Naive thymus-derived CD4-positive, alpha-beta T cell (primary cell): Measurements from ENCODE around the gene SLC8A3. TPM values are rescaled to one million over a fixed set of nuclear protein-coding genes. Genes with fewer than 3 reads are reported as not detected.

Experiments
- ATAC-seq: fragments of 150-1000 bp; cut with Tn5 transposase; 2 replicates; pipeline ENCODE4 v1.10.0; 2021; ENCODE audit warnings: mild to moderate bottlenecking, moderate library complexity
- CTCF ChIA-PET: fragments of 350-600 bp; sonication (Branson Sonifier 250); formaldehyde crosslinking; loops from one replicate; lab custom pipeline; 2021; ENCODE audit warnings: antibody characterized with exemption; lab: Charles Lee
- POLR2A ChIA-PET: fragments of 350-600 bp; sonication (Branson Sonifier 250); formaldehyde crosslinking; loops from one replicate; lab custom pipeline; 2021; ENCODE audit warnings: antibody characterized with exemption, inconsistent platforms; lab: Charles Lee
- DNase-seq, 9 donors: peaks; one replicate each; pipeline versions ENCODE4 v3.0.0 to v3.0.0-alpha.2; 2020 to 2022; ENCODE audit warnings: mixed read lengths in 1 of 9
- H3K27ac ChIP-seq: one replicate; pipeline ENCODE4 v1.7.0; 2013; ENCODE audit warnings: mild to moderate bottlenecking, low read depth, low read length, moderate library complexity
- H3K27me3 ChIP-seq, 2 donors: one replicate each; pipeline ENCODE4 v1.7.0; 2013; ENCODE audit warnings: low read length in 2 of 2, mild to moderate bottlenecking in 2 of 2, moderate library complexity in 2 of 2; ENCODE audit not compliant: control insufficient read depth in 2 of 2, insufficient read depth in 2 of 2
- H3K36me3 ChIP-seq, 3 experiments: 1 replicate in 2 of 3; 2 replicates in 1 of 3; pipeline ENCODE4 v1.7.0; 2013; ENCODE audit warnings: low read length in 3 of 3, mild to moderate bottlenecking in 3 of 3, moderate library complexity in 1 of 3; ENCODE audit not compliant: insufficient read depth in 3 of 3, control insufficient read depth in 2 of 3
- H3K4me1 ChIP-seq, 2 donors: one replicate each; pipeline ENCODE4 v1.7.0; 2013; ENCODE audit warnings: low read length in 2 of 2, mild to moderate bottlenecking in 2 of 2, moderate library complexity in 1 of 2; ENCODE audit not compliant: control insufficient read depth in 2 of 2, insufficient read depth in 2 of 2
- H3K4me3 ChIP-seq: 2 replicates; pipeline ENCODE4 v1.7.0; 2013; ENCODE audit warnings: mild to moderate bottlenecking, low read length
- H3K9me3 ChIP-seq, 3 experiments: 1 replicate in 2 of 3; 2 replicates in 1 of 3; pipeline ENCODE4 v1.7.0; 2013; ENCODE audit warnings: low read length in 3 of 3; ENCODE audit not compliant: control insufficient read depth in 2 of 3
- H3K27ac Mint-ChIP-seq, 9 donors: one replicate each; pipeline ENCODE4 v1.8.0; 2020 to 2022; ENCODE audit warnings: mixed read lengths in 9 of 9, mild to moderate bottlenecking in 8 of 9, moderate library complexity in 5 of 9, inconsistent platforms in 2 of 9
- H3K27me3 Mint-ChIP-seq, 5 donors: one replicate each; pipeline ENCODE4 v1.8.0; 2021 to 2022; ENCODE audit warnings: mixed read lengths in 5 of 5, mild to moderate bottlenecking in 1 of 5
- H3K36me3 Mint-ChIP-seq, 5 donors: one replicate each; pipeline ENCODE4 v1.8.0; 2020 to 2022; ENCODE audit warnings: mixed read lengths in 5 of 5, mild to moderate bottlenecking in 3 of 5, inconsistent platforms in 1 of 5
- H3K4me1 Mint-ChIP-seq, 7 donors: one replicate each; pipeline ENCODE4 v1.8.0; 2020 to 2022; ENCODE audit warnings: mixed read lengths in 7 of 7, mild to moderate bottlenecking in 3 of 7, inconsistent platforms in 1 of 7
- H3K4me3 Mint-ChIP-seq, 10 donors: one replicate each; pipeline ENCODE4 v1.8.0; 2020 to 2022; ENCODE audit warnings: mild to moderate bottlenecking in 10 of 10, mixed read lengths in 10 of 10, moderate library complexity in 6 of 10, inconsistent platforms in 2 of 10
- H3K9me3 Mint-ChIP-seq, 11 donors: one replicate each; pipeline ENCODE4 v1.8.0; 2020 to 2022; ENCODE audit warnings: mixed read lengths in 11 of 11, mild to moderate bottlenecking in 4 of 11, inconsistent platforms in 1 of 11, moderate library complexity in 1 of 11
- intact Hi-C, 2 donors: fragments of 100-400 bp; cut with micrococcal nuclease; formaldehyde crosslinking; loops; one replicate each; pipeline ENCODE4 v1.15.1; 2023
- polyA plus RNA-seq, 2 donors: library from polyadenylated mRNA; unstranded; fragments of 300-500 nt; fragmentation: Illumina TruSeq; gene quantifications; one replicate each; pipeline ENCODE4 v1.2.3, GENCODE V29; 2021
- total RNA-seq, 6 experiments: library from RNA in 5 of 6; stranded (reverse) in 5 of 6; gene quantifications; 1 replicate in 5 of 6; 2 replicates in 1 of 6; pipeline ENCODE4 v1.2.3 and lab custom pipeline; 2021 to 2026

Gene SLC8A3
- total and polyA plus RNA-seq, 7 experiments from 2014 or later: 0.13 to 0.47 (median 0.31) TPM; not detected in 4

GRCh38 chr14:70133461-70133860, 55.3 kb downstream of the SLC8A3 start:
- no peaks in the 10 kb centered on the region for H3K4me1 ChIP-seq
- H3K4me3 ChIP-seq: no peak overlapping the region
- intact Hi-C loops: no loop called here
- H3K27ac ChIP-seq: no peak overlapping the region
- no peaks in the 10 kb centered on the region for H3K36me3 ChIP-seq
- Mint-ChIP-seq H3K27ac (no peak overlapping the region), H3K36me3 (no peaks in the 10 kb centered on the region), H3K4me3 (no peak overlapping the region), H3K4me1 (no peaks in the 10 kb centered on the region), H3K27me3 (peaks cover 26 to 49% (median 31%) of the 10 kb centered on the region in 5 donors), H3K9me3 (peaks cover 0 to 1% (median 0%) of the 10 kb centered on the region in 11 donors)
- ATAC-seq (no peak), DNase-seq (no peak)
- POLR2A ChIA-PET: no interaction called here
- no peaks in the 10 kb centered on the region for H3K9me3 ChIP-seq
- H3K27me3 ChIP-seq: no peaks in the 10 kb centered on the region
- CTCF ChIA-PET: no interaction called here

- intact Hi-C loops: no loop called here
- Histone ChIP-seq H3K27me3 (no peaks in the 10 kb centered on the region), H3K9me3 (no peaks in the 10 kb centered on the region), H3K4me1 (no peaks in the 10 kb centered on the region), H3K27ac (no peak overlapping the region), H3K4me3 (no peak overlapping the region), H3K36me3 (no peaks in the 10 kb centered on the region)
- Mint-ChIP-seq H3K4me1 (no peaks in the 10 kb centered on the region), H3K36me3 (no peaks in the 10 kb centered on the region), H3K27ac (no peak overlapping the region), H3K9me3 (peaks cover 0 to 5% (median 0%) of the 10 kb centered on the region in 11 donors), H3K4me3 (no peak overlapping the region), H3K27me3 (peaks cover 24 to 57% (median 32%) of the 10 kb centered on the region in 5 donors)
- DNase-seq: no peak
- ATAC-seq: no peak
- ChIA-PET POLR2A (no interaction called here), CTCF (no interaction called here)
Measured at GRCh38 chr14:70130482-70130881, 58.3 kb downstream of the SLC8A3 start.

- Mint-ChIP-seq H3K36me3 (no peaks in the 10 kb centered on the region), H3K27me3 (peaks cover 16 to 47% (median 32%) of the 10 kb centered on the region in 5 donors), H3K4me1 (no peaks in the 10 kb centered on the region), H3K4me3 (no peak overlapping the region), H3K9me3 (peaks cover 0 to 5% (median 0%) of the 10 kb centered on the region in 11 donors), H3K27ac (no peak overlapping the region)
- ATAC-seq: no peak
- no peaks in the 10 kb centered on the region for H3K36me3 ChIP-seq
- H3K27me3 ChIP-seq: no peaks in the 10 kb centered on the region
- no peaks in the 10 kb centered on the region for H3K4me1 ChIP-seq
- no peak overlapping the region for H3K27ac ChIP-seq
- H3K9me3 ChIP-seq: no peaks in the 10 kb centered on the region
- no peak overlapping the region for H3K4me3 ChIP-seq
- DNase-seq: no peak
- POLR2A ChIA-PET: no interaction called here
- CTCF ChIA-PET: no interaction called here
- intact Hi-C loops: no loop called here
Measured at GRCh38 chr14:70127186-70127585, 61.6 kb downstream of the SLC8A3 start.

- no peaks in the 10 kb centered on the region for H3K36me3 ChIP-seq
- no peaks in the 10 kb centered on the region for H3K36me3 Mint-ChIP-seq
- no peak overlapping the region for H3K27ac ChIP-seq
- no peak overlapping the region for H3K4me3 ChIP-seq
- no peaks in the 10 kb centered on the region for H3K4me1 Mint-ChIP-seq
- H3K27me3 ChIP-seq: no peaks in the 10 kb centered on the region
- no peaks in the 10 kb centered on the region for H3K9me3 ChIP-seq
- H3K27me3 Mint-ChIP-seq: peaks cover 5 to 27% (median 11%) of the 10 kb centered on the region in 5 donors
- no peak overlapping the region for H3K27ac Mint-ChIP-seq
- ATAC-seq: no peak
- ChIA-PET CTCF (no interaction called here), POLR2A (no interaction called here)
- no peaks in the 10 kb centered on the region for H3K4me1 ChIP-seq
- no peak for DNase-seq
- H3K4me3 Mint-ChIP-seq: no peak overlapping the region
- intact Hi-C loops: no loop called here
- H3K9me3 Mint-ChIP-seq: peaks cover 0 to 5% (median 0%) of the 10 kb centered on the region in 11 donors
Measured at GRCh38 chr14:70123796-70124195, 65.0 kb downstream of the SLC8A3 start.

GRCh38 chr14:70121521-70121920, 67.2 kb downstream of the SLC8A3 start:
- Histone ChIP-seq H3K4me3 (no peak overlapping the region), H3K9me3 (no peaks in the 10 kb centered on the region), H3K27ac (no peak overlapping the region), H3K4me1 (no peaks in the 10 kb centered on the region), H3K36me3 (no peaks in the 10 kb centered on the region), H3K27me3 (no peaks in the 10 kb centered on the region)
- intact Hi-C loops: no loop called here
- Mint-ChIP-seq H3K27me3 (peaks cover 12 to 23% (median 23%) of the 10 kb centered on the region in 5 donors), H3K9me3 (no peaks in the 10 kb centered on the region), H3K4me1 (no peaks in the 10 kb centered on the region), H3K36me3 (no peaks in the 10 kb centered on the region), H3K4me3 (no peak overlapping the region), H3K27ac (no peak overlapping the region)
- CTCF ChIA-PET: interaction anchor here (0.6 kb wide), 1 partner anchor 366 kb away, joined by 3 read pairs; no protein-coding TSS in a partner anchor
- POLR2A ChIA-PET: no interaction called here
- ATAC-seq (no peak), DNase-seq (no peak)

GRCh38 chr14:70118064-70118463, 70.7 kb downstream of the SLC8A3 start:
- Mint-ChIP-seq H3K9me3 (no peaks in the 10 kb centered on the region), H3K4me3 (no peak overlapping the region), H3K36me3 (no peaks in the 10 kb centered on the region), H3K4me1 (peaks cover 0 to 1% (median 0%) of the 10 kb centered on the region in 7 donors), H3K27me3 (peaks cover 12 to 18% (median 12%) of the 10 kb centered on the region in 5 donors), H3K27ac (no peak overlapping the region)
- Histone ChIP-seq H3K27ac (no peak overlapping the region), H3K4me1 (no peaks in the 10 kb centered on the region), H3K9me3 (no peaks in the 10 kb centered on the region), H3K36me3 (no peaks in the 10 kb centered on the region), H3K4me3 (no peak overlapping the region), H3K27me3 (no peaks in the 10 kb centered on the region)
- POLR2A ChIA-PET: no interaction called here
- ATAC-seq (no peak), DNase-seq (no peak)
- CTCF ChIA-PET: no interaction called here
- intact Hi-C loops: no loop called here

GRCh38 chr14:70116278-70116677, 72.5 kb downstream of the SLC8A3 start:
- H3K4me3 ChIP-seq: no peak overlapping the region
- Mint-ChIP-seq H3K36me3 (no peaks in the 10 kb centered on the region), H3K27ac (no peak overlapping the region), H3K27me3 (peaks cover 7 to 25% (median 22%) of the 10 kb centered on the region in 5 donors), H3K9me3 (no peaks in the 10 kb centered on the region), H3K4me1 (peaks cover 0 to 1% (median 0%) of the 10 kb centered on the region in 7 donors), H3K4me3 (no peak overlapping the region)
- DNase-seq: no peak
- intact Hi-C loops: no loop called here
- H3K9me3 ChIP-seq: no peaks in the 10 kb centered on the region
- ChIA-PET POLR2A (no interaction called here), CTCF (no interaction called here)
- no peaks in the 10 kb centered on the region for H3K4me1 ChIP-seq
- no peak for ATAC-seq
- no peaks in the 10 kb centered on the region for H3K27me3 ChIP-seq
- no peak overlapping the region for H3K27ac ChIP-seq
- no peaks in the 10 kb centered on the region for H3K36me3 ChIP-seq
